Suprapubic skin (tissue), 4 donors: Measurements from ENCODE around the gene HIBADH. TPM values are rescaled to one million over a fixed set of nuclear protein-coding genes. Genes with fewer than 3 reads are reported as not detected.

Experiments used
- DNase-seq, 2 donors: peaks; one replicate each; pipeline ENCODE4 v3.0.0-alpha.2; 2019; ENCODE audit warnings: low spot score in 2 of 2
- H3K27ac ChIP-seq: fragments of 200-600 bp; sonication (generic); one replicate; pipeline ENCODE4 v1.5.1; 2019
- H3K27me3 ChIP-seq: fragments of 200-600 bp; sonication (generic); one replicate; pipeline ENCODE4 v1.5.1; 2019
- H3K36me3 ChIP-seq: fragments of 200-600 bp; sonication (generic); one replicate; pipeline ENCODE4 v1.5.1; 2019
- H3K4me1 ChIP-seq: fragments of 200-600 bp; sonication (generic); one replicate; pipeline ENCODE4 v1.5.1; 2019
- H3K4me3 ChIP-seq: fragments of 200-600 bp; sonication (generic); one replicate; pipeline ENCODE4 v1.5.1; 2019; ENCODE audit warnings: mild to moderate bottlenecking
- H3K9me3 ChIP-seq: fragments of 200-600 bp; sonication (generic); one replicate; pipeline ENCODE4 v1.5.1; 2019
- EP300 ChIP-seq: sonication (generic); formaldehyde crosslinking; IDR thresholded peaks from one replicate; pipeline ENCODE4 v1.6.1; 2017; ENCODE audit warnings: antibody characterized with exemption
- POLR2A ChIP-seq, 2 donors: fragments of 450-650 bp; IDR thresholded peaks; one replicate each; pipeline ENCODE4 v1.6.1; 2017; ENCODE audit warnings: antibody characterized with exemption in 2 of 2, mild to moderate bottlenecking in 2 of 2, moderate library complexity in 2 of 2
- POLR2AphosphoS5 ChIP-seq, 3 donors: sonication (generic); formaldehyde crosslinking; IDR thresholded peaks; one replicate each; pipeline ENCODE4 v1.6.1; 2017; ENCODE audit warnings: antibody characterized with exemption in 3 of 3
- WGBS: methylation state at CpG from one replicate; pipeline ENCODE4 v1.1.5; 2018; 5-methylcytosine and 5-hydroxymethylcytosine counted together
- total RNA-seq, 4 donors: library from RNA; depleted of rRNA; stranded (reverse); fragments of >200 nt; gene quantifications; one replicate each; pipeline ENCODE4 v1.1.0, GENCODE V29; 2016
- TF ChIP-seq, protein P1 (sequence below), 2 donors: fragments of 200-600 bp in 1 of 2; fragments of 450-650 bp in 1 of 2; sonication (generic) in 1 of 2; IDR thresholded peaks; one replicate each; pipeline ENCODE4 v1.5.1; 2016 to 2019; ENCODE audit warnings: antibody characterized with exemption in 2 of 2, mild to moderate bottlenecking in 1 of 2, moderate library complexity in 1 of 2

The HIBADH gene
- total RNA-seq, 4 donors from 2014 or later, result 27.9 to 35.2 (median 30.2) TPM

GRCh38 chr7:27695096-27695495 lies 32.4 kb upstream of the HIBADH start:
- Histone ChIP-seq H3K27ac (no peak overlapping the region), H3K36me3 (no peaks in the 10 kb centered on the region), H3K4me3 (no peak overlapping the region), H3K9me3 (no peaks in the 10 kb centered on the region), H3K4me1 (no peaks in the 10 kb centered on the region), H3K27me3 (no peaks in the 10 kb centered on the region)
- WGBS, result 87% methylated on average over 4 of the region's 4 CpGs
- TF ChIP-seq, protein P1, sequence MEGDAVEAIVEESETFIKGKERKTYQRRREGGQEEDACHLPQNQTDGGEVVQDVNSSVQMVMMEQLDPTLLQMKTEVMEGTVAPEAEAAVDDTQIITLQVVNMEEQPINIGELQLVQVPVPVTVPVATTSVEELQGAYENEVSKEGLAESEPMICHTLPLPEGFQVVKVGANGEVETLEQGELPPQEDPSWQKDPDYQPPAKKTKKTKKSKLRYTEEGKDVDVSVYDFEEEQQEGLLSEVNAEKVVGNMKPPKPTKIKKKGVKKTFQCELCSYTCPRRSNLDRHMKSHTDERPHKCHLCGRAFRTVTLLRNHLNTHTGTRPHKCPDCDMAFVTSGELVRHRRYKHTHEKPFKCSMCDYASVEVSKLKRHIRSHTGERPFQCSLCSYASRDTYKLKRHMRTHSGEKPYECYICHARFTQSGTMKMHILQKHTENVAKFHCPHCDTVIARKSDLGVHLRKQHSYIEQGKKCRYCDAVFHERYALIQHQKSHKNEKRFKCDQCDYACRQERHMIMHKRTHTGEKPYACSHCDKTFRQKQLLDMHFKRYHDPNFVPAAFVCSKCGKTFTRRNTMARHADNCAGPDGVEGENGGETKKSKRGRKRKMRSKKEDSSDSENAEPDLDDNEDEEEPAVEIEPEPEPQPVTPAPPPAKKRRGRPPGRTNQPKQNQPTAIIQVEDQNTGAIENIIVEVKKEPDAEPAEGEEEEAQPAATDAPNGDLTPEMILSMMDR (IDR thresholded peaks at IDR 0.05), result no peak
- TF ChIP-seq EP300, result no peak
- no peak for DNase-seq

- H3K27ac ChIP-seq, result no peak overlapping the region
- no peak for DNase-seq
- peaks cover 3% of the 10 kb centered on the region for H3K4me1 ChIP-seq
- no peaks in the 10 kb centered on the region for H3K9me3 ChIP-seq
- no peak overlapping the region for H3K4me3 ChIP-seq
- 74% methylated on average over 3 of the region's 3 CpGs for WGBS
- H3K36me3 ChIP-seq, result no peaks in the 10 kb centered on the region
- H3K27me3 ChIP-seq, result no peaks in the 10 kb centered on the region
- TF ChIP-seq EP300 (no peak), POLR2A (IDR thresholded peaks at IDR 0.05) (no peak), POLR2AphosphoS5 (IDR thresholded peaks at IDR 0.05) (no peak)
- TF ChIP-seq, protein P1 (IDR thresholded peaks at IDR 0.05), result no peak
These were observed 31.1 kb upstream of the HIBADH start for GRCh38 chr7:27693794-27694193.

DNA sequence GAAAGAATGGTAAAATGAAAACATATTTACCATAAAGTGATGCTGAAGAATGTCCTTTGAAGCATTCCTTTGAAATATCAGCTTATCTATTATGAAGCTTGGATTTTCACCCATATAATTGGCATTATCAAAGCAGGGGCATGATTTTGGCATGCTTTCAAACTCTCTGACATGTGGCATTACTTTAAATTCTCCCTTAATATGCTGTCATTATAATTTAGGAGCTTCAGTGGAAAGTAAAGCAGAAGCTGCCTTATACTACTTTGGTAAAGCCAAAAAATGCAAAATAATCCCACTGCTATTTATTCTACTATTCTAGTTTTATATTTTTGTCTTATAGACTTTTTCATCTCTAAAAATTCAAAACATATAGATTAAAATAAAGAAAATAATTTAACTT lies 28.0 kb upstream of the HIBADH start:
- H3K36me3 ChIP-seq, result no peaks in the 10 kb centered on the region
- TF ChIP-seq EP300 (no peak), POLR2AphosphoS5 (IDR thresholded peaks at IDR 0.05) (no peak), POLR2A (IDR thresholded peaks at IDR 0.05) (no peak)
- TF ChIP-seq, protein P1 (IDR thresholded peaks at IDR 0.05), result no peak

DNA sequence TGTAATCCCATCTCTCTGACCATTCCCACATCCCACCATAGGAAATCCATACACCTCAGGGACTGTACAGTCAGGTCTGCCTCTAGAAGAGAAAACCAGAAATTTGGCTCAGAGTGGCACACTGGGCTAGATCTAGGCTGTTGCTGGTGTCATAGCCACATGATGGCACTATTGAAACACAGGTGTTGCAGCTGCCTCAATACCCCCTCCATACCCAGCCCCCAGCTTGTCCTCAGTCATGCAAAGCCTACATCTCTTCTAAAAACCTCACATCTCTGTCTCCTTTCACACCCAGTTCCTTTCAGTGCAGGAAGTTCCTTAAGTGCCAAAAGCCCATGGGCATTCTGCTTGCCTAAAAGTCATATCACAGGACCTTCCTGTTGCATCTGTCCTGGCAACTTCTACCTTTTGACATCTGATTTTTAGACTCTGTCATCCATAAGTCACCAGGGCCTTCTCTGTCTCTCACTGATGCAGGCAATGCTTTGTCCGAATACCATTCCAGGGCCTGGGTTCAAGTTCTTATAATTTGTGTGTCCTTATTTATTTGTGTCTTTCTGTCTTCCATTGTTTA lies 27.0 kb upstream of the HIBADH start:
- TF ChIP-seq, protein P1 (IDR thresholded peaks at IDR 0.05), result no peak
- TF ChIP-seq EP300 (no peak), POLR2AphosphoS5 (IDR thresholded peaks at IDR 0.05) (no peak), POLR2A (IDR thresholded peaks at IDR 0.05) (no peak)
- Histone ChIP-seq H3K4me3 (no peak overlapping the region), H3K27ac (no peak overlapping the region), H3K9me3 (no peaks in the 10 kb centered on the region), H3K4me1 (peaks cover 6% of the 10 kb centered on the region), H3K27me3 (no peaks in the 10 kb centered on the region), H3K36me3 (no peaks in the 10 kb centered on the region)
- 97% methylated on average over 1 of the region's 1 CpG for WGBS
- DNase-seq, result no peak

More for the DNA sequence above, 28.0 kb upstream of the HIBADH start:
- H3K4me3 ChIP-seq, result no peak overlapping the region
- no peaks in the 10 kb centered on the region for H3K27me3 ChIP-seq
- peaks cover 6% of the 10 kb centered on the region for H3K4me1 ChIP-seq
- no peak overlapping the region for H3K27ac ChIP-seq
- DNase-seq, result no peak
- H3K9me3 ChIP-seq, result no peaks in the 10 kb centered on the region

GRCh38 chr7:27689150-27689549 lies 26.5 kb upstream of the HIBADH start:
- TF ChIP-seq POLR2A (IDR thresholded peaks at IDR 0.05) (no peak), POLR2AphosphoS5 (IDR thresholded peaks at IDR 0.05) (no peak), EP300 (no peak)
- TF ChIP-seq, protein P1 (IDR thresholded peaks at IDR 0.05), result no peak
- no peak for DNase-seq
- H3K4me1 ChIP-seq, result peaks cover 6% of the 10 kb centered on the region
- no peaks in the 10 kb centered on the region for H3K36me3 ChIP-seq
- H3K27me3 ChIP-seq, result no peaks in the 10 kb centered on the region
- H3K9me3 ChIP-seq, result no peaks in the 10 kb centered on the region
- no peak overlapping the region for H3K27ac ChIP-seq
- WGBS, result 76% methylated on average over 1 of the region's 1 CpG
- H3K4me3 ChIP-seq, result no peak overlapping the region
